ENCODE results near the gene CABLES2. TPM values are rescaled to one million over a fixed set of nuclear protein-coding genes. Genes with fewer than 3 reads are reported as not detected.

The CABLES2 gene
- total and polyA plus RNA-seq, 2 of the 4 experiments (the other 2 are of a cell fraction), result 1.4 to 5.1 TPM

GRCh38 chr20:62392621-62393334 lies 14.3 kb downstream of the CABLES2 start (continued):
- TF ChIP-seq CEBPB (IDR thresholded peaks at IDR 0.05; ENCODE audit: low read depth, low read length), result no peak

GRCh38 chr20:62392077-62392418 lies 15.0 kb downstream of the CABLES2 start:
- POLR2A ChIA-PET (ENCODE audit: unreplicated experiment), result no interaction called here
- H4K8ac ChIP-seq (ENCODE audit: low read depth in 2 of 2, low read length in 2 of 2), result no peak overlapping the region
- no peak for DNase-seq
- H3K9me3 ChIP-seq (ENCODE audit: control insufficient read depth, insufficient read depth, low read length), result no peaks in the 10 kb centered on the region
- no peak overlapping the region for H3K4ac ChIP-seq (ENCODE audit: low read depth, low read length)
- H3K23ac ChIP-seq (ENCODE audit: low read depth, low read length), result no peak overlapping the region
- H3K36me3 ChIP-seq (ENCODE audit: control insufficient read depth, insufficient read depth, low read length), result peaks cover 48% of the 10 kb centered on the region
- H3K79me1 ChIP-seq (ENCODE audit: low read depth in 1 of 2, low read length in 2 of 2), result peaks cover 26 to 38% of the 10 kb centered on the region in 2 experiments
- H2BK15ac ChIP-seq (ENCODE audit: low read depth, low read length), result no peak overlapping the region
- 100% methylated on average over 4 of the region's 10 CpGs; no CpG with 5 or more reads in 1 of the 2 experiments for WGBS, 2 experiments (ENCODE audit: extremely low coverage in 2 of 2, insufficient read length in 1 of 2)
- H3K9ac ChIP-seq (ENCODE audit: low read depth, low read length), result no peak overlapping the region
- BruUV-seq (replicated peaks), result no TSS peak
- no peak overlapping the region for H2AK5ac ChIP-seq (ENCODE audit: low read depth, low read length)
- no peak overlapping the region for H3K18ac ChIP-seq (ENCODE audit: low read depth, low read length)
- no peak for ATAC-seq (ENCODE audit: low read depth)
- intact Hi-C loops (cut with micrococcal nuclease) (no loop called here), dilution Hi-C loops (cut with HindIII; ENCODE audit: low sequenced_read_pairs, unreplicated experiment) (loop anchor here (25.0 kb wide), 1 partner anchor 105 kb away; no protein-coding TSS in a partner anchor), in situ Hi-C loops (cut with MboI; ENCODE audit: low sequenced_read_pairs) (loop anchor here (25.0 kb wide), 1 partner anchor 380 kb away; no protein-coding TSS in a partner anchor)
- H3K56ac ChIP-seq (ENCODE audit: extremely low read depth, insufficient read depth, low read length), result no peak overlapping the region
- H3K9me1 ChIP-seq (ENCODE audit: insufficient read depth, low read length), result 0 out of 2 replicates have a peak, but pooled peaks cover 5% of the 10 kb centered on the region
- H3K4me3 ChIP-seq (ENCODE audit: insufficient read depth, low read depth, low read length), result no peak overlapping the region
- H3K14ac ChIP-seq (replicated peaks; ENCODE audit: low read depth, low read length), result no peak overlapping the region
- H2BK20ac ChIP-seq (ENCODE audit: low read depth, low read length), result no peak overlapping the region
- H3K4me2 ChIP-seq (ENCODE audit: low read depth, low read length), result no peak overlapping the region
- H4K5ac ChIP-seq (ENCODE audit: low read depth, low read length), result no peak overlapping the region
- peaks cover 44% of the 10 kb centered on the region for H4K20me1 ChIP-seq (ENCODE audit: insufficient read depth, low read length)
- H3K4me1 ChIP-seq (ENCODE audit: control insufficient read depth, insufficient read depth, low read length), result peaks cover 5% of the 10 kb centered on the region
- no peaks in the 10 kb centered on the region for H3K27me3 ChIP-seq (ENCODE audit: control insufficient read depth, insufficient read depth, low read length)
- no peak overlapping the region for H4K91ac ChIP-seq (ENCODE audit: insufficient read depth, low read depth, low read length)
- CTCF ChIA-PET, result no interaction called here
- H2BK120ac ChIP-seq (ENCODE audit: low read depth, low read length), result no peak overlapping the region
- no peak overlapping the region for H2AK9ac ChIP-seq (replicated peaks; ENCODE audit: low read depth, low read length, poor library complexity)
- no peak overlapping the region for H3K27ac ChIP-seq (ENCODE audit: insufficient read depth, low read length)
- H2AFZ ChIP-seq (replicated peaks; ENCODE audit: low read length, poor library complexity), result no peak overlapping the region
- TF ChIP-seq CHD1 (IDR thresholded peaks at IDR 0.05; ENCODE audit: low read depth, low read length), result no peak
- no peak for TF ChIP-seq CEBPB (IDR thresholded peaks at IDR 0.05; ENCODE audit: low read depth, low read length)
- TF ChIP-seq NFE2L2 (IDR thresholded peaks at IDR 0.05; ENCODE audit: low read depth, low read length), result no peak
- no peak for TF ChIP-seq MAZ (IDR thresholded peaks at IDR 0.05; ENCODE audit: borderline replicate concordance, low read depth, low read length)
- no peak for TF ChIP-seq FOS (IDR thresholded peaks at IDR 0.05; ENCODE audit: low read depth, low read length)
- no peak for TF ChIP-seq MAFK (IDR thresholded peaks at IDR 0.05; ENCODE audit: low read depth, low read length)
- TF ChIP-seq CTCF (conservative IDR thresholded peaks at IDR 0.05; ENCODE audit: low read depth, low read length), result no peak
- TF ChIP-seq USF2 (IDR thresholded peaks at IDR 0.05; ENCODE audit: low read depth, low read length), result no peak
- no peak for TF ChIP-seq RFX5 (IDR thresholded peaks at IDR 0.05; ENCODE audit: low read depth, low read length)
- TF ChIP-seq BHLHE40 (IDR thresholded peaks at IDR 0.05; ENCODE audit: low read depth, low read length), result no peak
- no peak for TF ChIP-seq SMC3 (IDR thresholded peaks at IDR 0.05; ENCODE audit: low read depth, low read length)
- no peak overlapping the region for H2BK5ac ChIP-seq (ENCODE audit: low read depth, low read length, poor library complexity, severe bottlenecking)

Measured in IMR-90 (cell line).